ENCODE data around the gene DPY19L1.

DNA sequence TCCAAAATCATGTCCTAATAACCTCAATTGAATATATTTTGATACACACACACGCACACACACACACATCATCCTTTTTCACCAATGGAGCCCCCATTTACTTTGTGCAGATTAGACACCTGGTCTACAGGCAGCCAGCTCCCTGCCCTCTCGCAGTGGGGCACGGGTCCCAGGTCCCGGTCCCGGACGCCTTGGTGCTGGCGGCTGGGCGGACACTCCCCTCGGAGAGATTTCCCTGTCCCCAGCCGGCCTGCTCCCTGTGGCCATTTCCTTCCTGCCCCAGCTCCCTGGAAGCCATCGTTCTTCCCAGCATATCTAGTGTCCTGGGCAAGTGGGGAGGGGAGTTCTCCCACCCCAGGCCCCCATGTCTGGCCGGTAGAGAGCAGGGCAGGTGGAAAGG, 14.6 kb downstream of the DPY19L1 start:
- TF ChIP-seq, protein P1, sequence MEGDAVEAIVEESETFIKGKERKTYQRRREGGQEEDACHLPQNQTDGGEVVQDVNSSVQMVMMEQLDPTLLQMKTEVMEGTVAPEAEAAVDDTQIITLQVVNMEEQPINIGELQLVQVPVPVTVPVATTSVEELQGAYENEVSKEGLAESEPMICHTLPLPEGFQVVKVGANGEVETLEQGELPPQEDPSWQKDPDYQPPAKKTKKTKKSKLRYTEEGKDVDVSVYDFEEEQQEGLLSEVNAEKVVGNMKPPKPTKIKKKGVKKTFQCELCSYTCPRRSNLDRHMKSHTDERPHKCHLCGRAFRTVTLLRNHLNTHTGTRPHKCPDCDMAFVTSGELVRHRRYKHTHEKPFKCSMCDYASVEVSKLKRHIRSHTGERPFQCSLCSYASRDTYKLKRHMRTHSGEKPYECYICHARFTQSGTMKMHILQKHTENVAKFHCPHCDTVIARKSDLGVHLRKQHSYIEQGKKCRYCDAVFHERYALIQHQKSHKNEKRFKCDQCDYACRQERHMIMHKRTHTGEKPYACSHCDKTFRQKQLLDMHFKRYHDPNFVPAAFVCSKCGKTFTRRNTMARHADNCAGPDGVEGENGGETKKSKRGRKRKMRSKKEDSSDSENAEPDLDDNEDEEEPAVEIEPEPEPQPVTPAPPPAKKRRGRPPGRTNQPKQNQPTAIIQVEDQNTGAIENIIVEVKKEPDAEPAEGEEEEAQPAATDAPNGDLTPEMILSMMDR (IDR thresholded peaks at IDR 0.05) = no peak
- TF ChIP-seq POLR2AphosphoS5 (IDR thresholded peaks at IDR 0.05) (no peak), EP300 (IDR thresholded peaks at IDR 0.05) (no peak), POLR2A (IDR thresholded peaks at IDR 0.05) (no peak)
